ENCODE data around the gene ZNF182. TPM values are rescaled to one million over a fixed set of nuclear protein-coding genes. Genes with fewer than 3 reads are reported as not detected.
"Not testable (repeated sequence)": the region's sequence is repeated elsewhere in the genome, so short reads cannot be mapped to it uniquely, and the experiment has no call there.

Gene ZNF182
- total RNA-seq, 1 donor from 2014 or later = 10.0 TPM

DNA sequence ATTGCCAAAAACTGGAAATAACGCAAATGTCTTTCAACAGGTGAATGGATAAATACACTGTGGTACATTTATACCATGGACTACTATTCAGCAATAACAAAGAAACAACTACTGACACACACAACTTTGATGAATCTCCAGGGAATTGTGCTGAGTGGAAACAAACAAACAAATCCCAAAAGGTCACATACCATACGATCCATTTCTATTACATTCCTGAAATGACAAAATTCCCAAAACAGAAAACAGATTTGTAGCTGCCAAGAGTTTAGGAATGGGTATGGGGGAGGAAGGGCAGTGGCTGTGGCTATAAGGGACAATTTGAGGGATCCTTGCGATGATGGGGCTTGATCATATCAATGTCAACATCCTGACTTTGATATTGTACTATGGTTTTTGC, 2.5 kb downstream of the ZNF182 start:
- no peak for DNase-seq (ENCODE audit: low read depth)

DNA sequence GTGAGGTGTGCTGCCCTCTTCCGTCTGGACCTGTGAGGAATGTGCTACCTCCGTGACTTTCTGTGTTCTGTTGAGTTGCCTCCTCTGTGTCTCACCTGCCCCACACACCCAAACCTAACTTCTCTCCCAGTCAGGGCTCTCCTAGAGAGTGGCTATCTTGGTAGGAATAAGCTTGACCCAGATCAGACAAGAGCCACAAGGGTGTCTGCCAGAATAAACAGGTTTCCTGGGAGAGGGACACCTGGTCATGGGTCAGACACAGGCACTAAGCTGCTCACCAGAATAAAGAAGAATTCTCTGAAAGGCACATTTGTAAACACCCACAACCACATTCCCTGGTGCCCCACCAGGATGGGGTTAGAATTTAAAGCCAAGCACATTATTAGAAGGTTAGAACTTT, 11.1 kb downstream of the ZNF182 start:
- DNase-seq (ENCODE audit: low read depth) = no peak

DNA sequence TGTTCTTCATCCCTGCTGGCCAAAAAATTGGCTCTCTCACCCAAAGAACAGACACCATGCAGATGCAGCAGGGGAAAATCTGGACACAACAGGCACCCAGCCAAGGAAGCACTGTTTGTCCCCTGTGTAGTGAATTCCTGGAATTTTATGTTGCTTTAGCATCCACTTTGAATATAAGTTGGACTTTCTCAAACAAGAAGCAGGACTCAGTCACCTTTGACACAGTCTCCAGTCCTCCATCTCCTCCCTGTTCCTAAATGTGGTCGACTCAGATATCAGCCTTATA, 11.8 kb downstream of the ZNF182 start:
- DNase-seq (ENCODE audit: low read depth) = peak; percentile 9

- peak; percentile 85 for DNase-seq (ENCODE audit: low read depth)
Measured at GRCh38 chrX:47991263-47992094, 12.3 kb downstream of the ZNF182 start.

DNA sequence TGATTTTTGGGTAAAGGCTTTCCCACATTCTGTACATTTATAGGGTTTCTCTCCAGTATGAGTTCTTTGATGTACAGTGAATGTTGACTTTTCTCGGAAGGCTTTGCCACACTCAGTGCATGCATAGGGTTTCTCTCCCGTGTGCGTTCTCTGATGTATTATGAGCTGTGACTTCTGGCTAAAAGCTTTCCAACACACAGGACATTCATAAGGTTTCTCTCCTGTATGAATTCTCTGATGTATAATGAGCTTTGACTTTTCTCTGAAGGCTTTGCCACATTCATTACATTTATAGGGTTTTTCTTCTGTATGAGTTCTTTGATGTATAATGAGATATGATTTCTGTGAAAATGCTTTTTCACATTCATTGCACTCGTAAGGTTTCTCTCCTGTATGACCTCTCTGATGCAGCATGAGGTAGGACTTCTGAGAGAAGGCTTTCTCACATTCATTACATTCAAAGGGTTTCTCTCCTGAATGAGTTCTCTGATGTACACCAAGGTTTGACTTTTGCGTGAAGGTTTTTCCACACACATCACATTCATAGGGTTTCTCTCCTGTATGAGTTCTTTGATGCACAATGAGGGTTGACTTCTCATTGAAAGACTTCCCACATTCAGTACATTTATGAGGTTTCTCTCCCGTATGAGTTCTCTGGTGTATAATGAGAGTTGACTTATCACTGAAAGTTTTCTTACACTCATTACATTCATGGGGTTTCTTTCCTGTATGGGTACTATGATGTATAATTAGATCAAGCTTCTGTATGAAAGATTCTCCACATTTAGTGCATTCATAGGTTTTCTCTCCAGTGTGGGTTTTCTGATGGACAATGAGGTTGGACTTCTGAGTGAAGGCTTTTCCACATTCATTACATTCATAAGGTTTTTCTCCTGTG, 27.3 kb downstream of the ZNF182 start:
- DNase-seq (ENCODE audit: low read depth) = no peak

- DNase-seq (ENCODE audit: low read depth) = no peak
Measured at GRCh38 chrX:47973235-47973634, 30.6 kb downstream of the ZNF182 start.

- DNase-seq (ENCODE audit: low read depth) = not testable (repeated sequence)
Measured at GRCh38 chrX:47965526-47965925, 38.3 kb downstream of the ZNF182 start.

- not testable (repeated sequence) for DNase-seq (ENCODE audit: low read depth)
Measured at GRCh38 chrX:47961830-47962229, 42.0 kb downstream of the ZNF182 start.

DNA sequence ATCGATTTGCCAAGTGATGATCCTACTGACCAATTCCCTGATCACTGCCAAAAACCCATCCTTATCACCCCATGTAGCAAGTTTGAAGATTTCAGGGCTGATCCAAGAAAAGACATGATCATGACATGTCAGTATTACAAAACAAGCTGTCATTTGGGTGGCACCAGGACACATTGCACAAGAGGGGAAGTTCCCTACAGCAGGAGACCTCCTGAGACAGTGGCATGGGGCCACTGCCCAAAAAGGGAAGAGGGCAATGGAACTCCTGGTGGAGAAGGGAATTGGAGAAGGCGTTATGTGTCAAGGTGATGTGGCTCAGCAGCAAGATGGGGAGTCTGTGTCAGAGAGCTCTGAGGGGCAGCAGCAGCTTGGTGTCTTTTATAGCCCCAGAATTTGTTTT, 43.4 kb downstream of the ZNF182 start:
- no peak for DNase-seq (ENCODE audit: low read depth)

GRCh38 chrX:47958761-47959342, 44.9 kb downstream of the ZNF182 start:
- DNase-seq (ENCODE audit: low read depth) = no peak

- not testable (repeated sequence) for DNase-seq (ENCODE audit: low read depth)
Measured at GRCh38 chrX:47958206-47958605, 45.6 kb downstream of the ZNF182 start.

GRCh38 chrX:47956016-47956415, 47.8 kb downstream of the ZNF182 start:
- no peak for DNase-seq (ENCODE audit: low read depth)

DNA sequence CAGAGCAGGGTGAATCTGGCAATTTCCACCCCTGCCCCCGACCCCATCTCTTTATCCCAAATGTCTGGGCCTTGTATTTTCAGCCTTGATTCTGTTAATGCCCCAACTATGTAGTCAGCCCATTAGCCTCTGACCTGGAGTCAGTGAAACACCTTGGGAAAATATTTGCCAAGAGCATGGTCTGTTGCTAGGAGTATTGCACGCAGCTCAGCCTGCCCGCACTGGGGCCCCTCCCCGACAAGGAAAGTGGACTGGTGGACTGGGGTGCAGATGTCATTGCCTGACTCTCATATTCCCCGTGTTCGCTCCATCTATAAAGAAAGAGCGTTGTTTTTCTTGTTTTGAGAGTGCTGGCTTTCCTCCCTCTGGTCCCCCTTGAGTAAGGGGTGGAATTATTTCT, 48.5 kb downstream of the ZNF182 start:
- DNase-seq (ENCODE audit: low read depth) = not testable (repeated sequence)

GRCh38 chrX:47941423-47941822, 62.4 kb downstream of the ZNF182 start:
- DNase-seq (ENCODE audit: low read depth) = no peak

DNA sequence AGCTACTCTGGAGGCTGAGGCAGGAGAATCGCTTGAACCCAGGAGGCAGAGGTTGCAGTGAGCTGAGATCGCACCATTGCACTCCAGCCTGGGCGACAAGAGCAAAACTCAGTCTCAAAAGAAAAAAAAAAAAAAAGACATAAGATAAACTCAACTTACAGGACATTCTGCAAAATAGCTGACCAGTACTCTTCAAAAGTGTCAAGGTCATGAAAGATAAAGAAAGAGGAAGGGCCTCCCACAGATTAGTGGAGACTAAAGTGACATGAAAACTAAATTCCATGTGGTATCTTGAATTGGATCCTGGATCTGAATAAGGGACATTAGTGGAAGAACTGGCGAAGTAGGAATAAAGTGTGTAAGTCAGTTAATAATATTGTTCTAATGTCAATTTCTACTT, 63.3 kb downstream of the ZNF182 start:
- DNase-seq (ENCODE audit: low read depth) = no peak

- no peak for DNase-seq (ENCODE audit: low read depth)
Measured at GRCh38 chrX:47936940-47937317, 66.9 kb downstream of the ZNF182 start.

DNA sequence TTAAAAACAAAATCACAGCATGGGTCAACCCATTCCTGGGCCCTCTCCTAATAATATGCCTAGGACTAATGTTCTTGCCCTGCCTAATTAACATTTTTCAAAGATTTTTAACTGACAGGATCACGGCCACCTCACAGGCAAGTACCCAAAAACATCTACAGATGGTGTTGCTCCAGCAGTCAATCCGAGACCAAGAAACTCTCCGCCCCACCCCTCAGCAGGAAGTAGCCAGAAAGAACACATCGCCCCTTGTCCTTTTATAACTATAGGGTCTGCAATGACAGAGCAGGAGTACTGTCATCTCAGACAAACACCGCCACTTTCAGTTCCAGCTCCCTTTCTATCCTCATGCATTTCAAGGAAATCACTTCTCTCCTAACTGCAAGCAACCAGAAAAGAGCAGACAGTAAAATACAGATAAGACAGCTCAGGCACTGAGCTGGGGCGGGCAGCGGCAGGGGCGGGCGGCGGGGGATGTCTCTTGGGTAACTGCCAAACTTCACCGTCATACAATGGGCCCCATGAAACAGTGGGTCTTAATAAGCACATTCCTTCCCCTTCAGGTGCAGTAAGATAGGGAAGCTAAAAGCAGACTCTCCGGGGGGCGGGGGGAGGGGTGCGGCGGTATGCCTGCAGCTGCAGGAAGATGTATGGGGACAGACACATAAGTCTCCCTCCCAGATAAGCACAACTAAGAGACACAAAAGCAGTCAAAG, 67.4 kb downstream of the ZNF182 start:
- DNase-seq (ENCODE audit: low read depth) = no peak

- no peak for DNase-seq (ENCODE audit: low read depth)
Measured at GRCh38 chrX:47933946-47934345, 69.8 kb downstream of the ZNF182 start.

- not testable (repeated sequence) for DNase-seq (ENCODE audit: low read depth)
Measured at GRCh38 chrX:47931970-47932369, 71.8 kb downstream of the ZNF182 start.

- no peak for DNase-seq (ENCODE audit: low read depth)
Measured at GRCh38 chrX:47927212-47927611, 76.6 kb downstream of the ZNF182 start.

All from renal cortical epithelial cell (primary cell).